Measurements from ENCODE around the gene BNC1.
"Not testable (repeated sequence)": the region's sequence is repeated elsewhere in the genome, so short reads cannot be mapped to it uniquely, and the experiment has no call there.

BNC1 gene

GRCh38 chr15:83283813-83284558, 478 bp downstream of the BNC1 start:
- no peaks in the 10 kb centered on the region for H3K9me3 Mint-ChIP-seq
- H3K4me1 Mint-ChIP-seq = peaks cover 13% of the 10 kb centered on the region
- H3K4me3 Mint-ChIP-seq = peak overlapping the region; percentile 75 to 77
- H3K27ac Mint-ChIP-seq = no peak overlapping the region
- peaks cover 92% of the 10 kb centered on the region for H3K27me3 Mint-ChIP-seq
- ATAC-seq (peak; percentile 36), DNase-seq (peak in 1 of 2 donors; percentile 5)

- DNase-seq = no peak
Measured at GRCh38 chr15:83283138-83283812, 1.2 kb downstream of the BNC1 start.

GRCh38 chr15:83282776-83283137, 1.7 kb downstream of the BNC1 start:
- Mint-ChIP-seq H3K27ac (no peak overlapping the region), H3K9me3 (no peaks in the 10 kb centered on the region), H3K27me3 (peaks cover 88% of the 10 kb centered on the region), H3K4me1 (peaks cover 13% of the 10 kb centered on the region), H3K4me3 (peak overlapping the region; percentile 7 to 52)
- DNase-seq (no peak), ATAC-seq (no peak)

More at GRCh38 chr15:83283138-83283812, 1.2 kb downstream of the BNC1 start:
- H3K27me3 Mint-ChIP-seq = peaks cover 88% of the 10 kb centered on the region
- no peaks in the 10 kb centered on the region for H3K9me3 Mint-ChIP-seq
- peak overlapping the region; percentile 75 to 77 for H3K4me3 Mint-ChIP-seq
- H3K27ac Mint-ChIP-seq = no peak overlapping the region
- peaks cover 13% of the 10 kb centered on the region for H3K4me1 Mint-ChIP-seq
- peak; percentile 45 for ATAC-seq

- no peaks in the 10 kb centered on the region for H3K9me3 Mint-ChIP-seq
- DNase-seq = no peak
- H3K27ac Mint-ChIP-seq = no peak overlapping the region
- no peak for ATAC-seq
- H3K27me3 Mint-ChIP-seq = peaks cover 87% of the 10 kb centered on the region
- H3K4me3 Mint-ChIP-seq = no peak overlapping the region
- H3K4me1 Mint-ChIP-seq = peaks cover 13% of the 10 kb centered on the region
Measured at GRCh38 chr15:83282141-83282540, 2.3 kb downstream of the BNC1 start.

- no peak for DNase-seq
Measured at GRCh38 chr15:83278191-83278590, 6.3 kb downstream of the BNC1 start.

GRCh38 chr15:83276661-83277060, 7.8 kb downstream of the BNC1 start:
- H3K27me3 Mint-ChIP-seq = peaks cover 39% of the 10 kb centered on the region
- no peak overlapping the region for H3K27ac Mint-ChIP-seq
- peaks cover 0 to 4% of the 10 kb centered on the region in 2 donors for H3K9me3 Mint-ChIP-seq
- ATAC-seq = peak; percentile 66
- H3K4me1 Mint-ChIP-seq = no peaks in the 10 kb centered on the region
- no peak for DNase-seq
- H3K4me3 Mint-ChIP-seq = no peak overlapping the region

More at GRCh38 chr15:83278191-83278590, 6.3 kb downstream of the BNC1 start:
- Mint-ChIP-seq H3K27me3 (peaks cover 52% of the 10 kb centered on the region), H3K4me1 (peaks cover 6% of the 10 kb centered on the region), H3K4me3 (no peak overlapping the region), H3K27ac (no peak overlapping the region), H3K9me3 (peaks cover 0 to 4% of the 10 kb centered on the region in 2 donors)
- no peak for ATAC-seq

- no peak for ATAC-seq
- DNase-seq = no peak
- H3K27me3 Mint-ChIP-seq = peaks cover 26% of the 10 kb centered on the region
- H3K4me1 Mint-ChIP-seq = no peaks in the 10 kb centered on the region
- H3K9me3 Mint-ChIP-seq = peaks cover 0 to 4% of the 10 kb centered on the region in 2 donors
- no peak overlapping the region for H3K27ac Mint-ChIP-seq
- no peak overlapping the region for H3K4me3 Mint-ChIP-seq
Measured at GRCh38 chr15:83275412-83275811, 9.1 kb downstream of the BNC1 start.

- Mint-ChIP-seq H3K9me3 (no peaks in the 10 kb centered on the region), H3K4me1 (no peaks in the 10 kb centered on the region), H3K27me3 (peaks cover 30% of the 10 kb centered on the region), H3K27ac (no peak overlapping the region), H3K4me3 (no peak overlapping the region)
- DNase-seq (no peak), ATAC-seq (no peak)
Measured at GRCh38 chr15:83270176-83270575, 14.3 kb downstream of the BNC1 start.

GRCh38 chr15:83268147-83268546, 16.3 kb downstream of the BNC1 start:
- no peak overlapping the region for H3K27ac Mint-ChIP-seq
- no peak for ATAC-seq
- no peaks in the 10 kb centered on the region for H3K9me3 Mint-ChIP-seq

GRCh38 chr15:83262594-83263315, 21.7 kb downstream of the BNC1 start:
- no peak for DNase-seq
- Mint-ChIP-seq H3K4me3 (no peak overlapping the region), H3K4me1 (no peaks in the 10 kb centered on the region), H3K27me3 (peaks cover 41% of the 10 kb centered on the region), H3K27ac (no peak overlapping the region), H3K9me3 (no peaks in the 10 kb centered on the region)
- no peak for ATAC-seq

More at GRCh38 chr15:83268147-83268546, 16.3 kb downstream of the BNC1 start:
- H3K4me1 Mint-ChIP-seq = no peaks in the 10 kb centered on the region
- H3K4me3 Mint-ChIP-seq = no peak overlapping the region
- no peak for DNase-seq
- H3K27me3 Mint-ChIP-seq = peaks cover 44% of the 10 kb centered on the region

- DNase-seq, H3K4me3 Mint-ChIP-seq, H3K27ac Mint-ChIP-seq, H3K4me1 Mint-ChIP-seq, H3K9me3 Mint-ChIP-seq, ATAC-seq: not testable (repeated sequence)
- peaks cover 46% of the 10 kb centered on the region for H3K27me3 Mint-ChIP-seq
Measured at GRCh38 chr15:83262181-83262580, 22.3 kb downstream of the BNC1 start.

- H3K4me3 Mint-ChIP-seq = no peak overlapping the region
- H3K27me3 Mint-ChIP-seq = peaks cover 57% of the 10 kb centered on the region
- H3K4me1 Mint-ChIP-seq = no peaks in the 10 kb centered on the region
- ATAC-seq = no peak
- DNase-seq = no peak
- no peak overlapping the region for H3K27ac Mint-ChIP-seq
- H3K9me3 Mint-ChIP-seq = no peaks in the 10 kb centered on the region
Measured at GRCh38 chr15:83250781-83251180, 33.7 kb downstream of the BNC1 start.

GRCh38 chr15:83249030-83249343, 35.5 kb downstream of the BNC1 start:
- ATAC-seq = no peak
- H3K4me1 Mint-ChIP-seq = no peaks in the 10 kb centered on the region

GRCh38 chr15:83248151-83249029, 36.1 kb downstream of the BNC1 start:
- no peaks in the 10 kb centered on the region for H3K4me1 Mint-ChIP-seq
- H3K27ac Mint-ChIP-seq = no peak overlapping the region
- H3K27me3 Mint-ChIP-seq = peaks cover 63% of the 10 kb centered on the region
- DNase-seq (peak; percentile 13 to 21), ATAC-seq (peak; percentile 48)
- H3K9me3 Mint-ChIP-seq = no peaks in the 10 kb centered on the region
- no peak overlapping the region for H3K4me3 Mint-ChIP-seq

More at GRCh38 chr15:83249030-83249343, 35.5 kb downstream of the BNC1 start:
- no peak overlapping the region for H3K27ac Mint-ChIP-seq
- no peak overlapping the region for H3K4me3 Mint-ChIP-seq
- peaks cover 63% of the 10 kb centered on the region for H3K27me3 Mint-ChIP-seq
- DNase-seq = no peak
- H3K9me3 Mint-ChIP-seq = no peaks in the 10 kb centered on the region

- H3K27ac Mint-ChIP-seq = no peak overlapping the region
- no peak for DNase-seq
- H3K27me3 Mint-ChIP-seq = peaks cover 64% of the 10 kb centered on the region
- no peak for ATAC-seq
- H3K9me3 Mint-ChIP-seq = no peaks in the 10 kb centered on the region
- no peak overlapping the region for H3K4me3 Mint-ChIP-seq
- no peaks in the 10 kb centered on the region for H3K4me1 Mint-ChIP-seq
Measured at GRCh38 chr15:83243634-83244033, 40.8 kb downstream of the BNC1 start.

All from stimulated activated naive CD8-positive, alpha-beta T cell treated with anti-CD3 and anti-CD28 coated beads, Interleukin-15, amount 100 ng/mL, for 72 hours (primary cell).